Urinary bladder (tissue), 4 donors: ENCODE data around the gene GMDS. TPM values are rescaled to one million over a fixed set of nuclear protein-coding genes. Genes with fewer than 3 reads are reported as not detected.
A peak's percentile ranks its signal among the peaks of the same experiment; 100 is the strongest.

Experiments
- DNase-seq: peaks from one replicate; pipeline ENCODE4 v3.0.0-alpha.2; 2015; ENCODE audit errors: extremely low spot score
- H3K27ac ChIP-seq: one replicate; pipeline ENCODE4 v1.5.1; 2013; ENCODE audit warnings: low read depth, mild to moderate bottlenecking, moderate library complexity
- H3K36me3 ChIP-seq: one replicate; pipeline ENCODE4 v1.6.1; 2013; ENCODE audit warnings: mild to moderate bottlenecking, moderate library complexity; ENCODE audit not compliant: insufficient read depth
- H3K4me1 ChIP-seq: one replicate; pipeline ENCODE4 v1.6.1; 2013; ENCODE audit warnings: mild to moderate bottlenecking, moderate library complexity; ENCODE audit not compliant: insufficient read depth
- H3K4me3 ChIP-seq: one replicate; pipeline ENCODE4 v1.5.1; 2013; ENCODE audit warnings: low read depth, low read length
- WGBS: extraction: QIAGEN DNeasy Blood & Tissue Kit; methylation state at CpG from one replicate; pipeline ENCODE4 v1.1.7; 2013; 5-methylcytosine and 5-hydroxymethylcytosine counted together
- polyA plus RNA-seq: library from polyadenylated mRNA; stranded (reverse); fragments of 200-250 nt; gene quantifications from one replicate; pipeline ENCODE4 v1.2.3, GENCODE V29; 2013
- total RNA-seq: library from RNA; depleted of rRNA; stranded (reverse); fragments of >200 nt; gene quantifications from one replicate; pipeline ENCODE4 v1.2.3, GENCODE V29; 2014
- donor health status: healthy with polysubstance abuse.
- donor health status: healthy.

The GMDS gene
- total and polyA plus RNA-seq, 2 donors: 7.5 to 10.7 TPM

GRCh38 chr6:1729133-1729749, 516.2 kb downstream of the GMDS start:
- Histone ChIP-seq H3K4me1 (no peaks in the 10 kb centered on the region), H3K4me3 (no peak overlapping the region), H3K27ac (no peak overlapping the region), H3K36me3 (no peaks in the 10 kb centered on the region)
- 83% methylated on average over 7 of the region's 7 CpGs for WGBS
- peak; percentile 29 for DNase-seq

GRCh38 chr6:1726341-1726768, 519.0 kb downstream of the GMDS start:
- H3K4me3 ChIP-seq: no peak overlapping the region
- 88% methylated on average over 11 of the region's 11 CpGs for WGBS
- no peaks in the 10 kb centered on the region for H3K4me1 ChIP-seq
- no peak overlapping the region for H3K27ac ChIP-seq
- H3K36me3 ChIP-seq: no peaks in the 10 kb centered on the region
- no peak for DNase-seq

DNA sequence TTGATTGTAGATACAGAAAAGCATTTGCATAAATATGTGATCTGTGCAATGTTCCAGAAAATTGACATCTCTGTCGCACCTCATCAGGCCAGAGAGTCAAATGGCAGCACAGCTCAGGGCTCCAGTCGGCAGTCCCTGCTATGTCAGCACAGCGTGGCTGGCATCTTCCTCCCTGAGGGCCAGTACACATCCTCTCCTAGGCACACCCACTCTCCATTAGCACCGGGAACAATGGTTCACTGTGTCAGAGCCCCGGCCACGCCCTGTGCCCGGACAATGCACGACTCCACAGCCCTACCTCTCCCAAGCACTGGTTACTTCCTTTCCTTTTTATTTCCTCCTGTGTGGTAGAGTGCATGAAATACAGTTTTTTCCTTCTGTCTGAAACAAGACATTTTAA, 520.8 kb downstream of the GMDS start:
- Histone ChIP-seq H3K36me3 (no peaks in the 10 kb centered on the region), H3K27ac (no peak overlapping the region), H3K4me3 (no peak overlapping the region), H3K4me1 (no peaks in the 10 kb centered on the region)
- 78% methylated on average over 8 of the region's 8 CpGs for WGBS
- DNase-seq: no peak

DNA sequence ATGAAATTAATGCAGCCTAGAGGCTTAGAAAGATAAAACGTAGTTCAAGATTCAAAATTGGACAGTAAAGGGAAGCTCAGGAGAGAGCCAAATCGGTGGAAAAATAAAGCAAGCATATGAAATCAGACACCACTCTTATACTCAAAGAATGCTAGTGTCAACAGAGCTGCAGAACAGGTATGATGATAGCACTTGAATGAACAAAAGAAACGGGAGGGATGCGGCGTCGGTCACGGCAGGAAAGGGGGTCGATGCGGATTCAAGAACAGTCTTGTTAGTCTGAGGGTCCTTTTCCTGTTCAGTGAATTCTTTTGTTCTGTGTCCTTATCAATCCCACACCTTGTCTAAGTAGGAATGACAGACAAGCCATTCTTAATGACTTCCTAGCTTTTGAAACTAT, 521.3 kb downstream of the GMDS start:
- no peak overlapping the region for H3K4me3 ChIP-seq
- DNase-seq: no peak
- 80% methylated on average over 9 of the region's 9 CpGs for WGBS
- no peak overlapping the region for H3K27ac ChIP-seq
- H3K4me1 ChIP-seq: no peaks in the 10 kb centered on the region
- no peaks in the 10 kb centered on the region for H3K36me3 ChIP-seq

DNA sequence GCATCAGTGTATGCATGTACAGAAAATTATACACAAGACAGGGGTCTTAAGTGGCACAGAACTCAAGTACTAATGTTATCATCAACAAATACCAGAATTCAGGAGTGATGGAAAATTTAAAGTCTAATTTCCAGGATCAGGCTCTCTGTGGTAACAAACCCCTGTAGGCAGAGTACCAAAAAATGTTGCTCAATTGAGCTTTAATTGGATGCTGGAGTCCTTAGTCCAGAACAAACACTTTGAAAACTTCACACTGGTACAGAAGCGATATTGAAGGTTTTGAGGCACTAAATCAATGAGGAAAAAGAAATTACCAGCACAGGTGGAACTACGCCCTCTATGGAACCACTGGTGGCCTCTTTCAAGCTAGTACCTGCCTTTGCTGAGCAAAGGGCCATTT, 522.6 kb downstream of the GMDS start:
- DNase-seq: no peak
- 98% methylated on average over 2 of the region's 2 CpGs for WGBS
- H3K27ac ChIP-seq: no peak overlapping the region
- H3K36me3 ChIP-seq: no peaks in the 10 kb centered on the region
- H3K4me1 ChIP-seq: no peaks in the 10 kb centered on the region
- no peak overlapping the region for H3K4me3 ChIP-seq

DNA sequence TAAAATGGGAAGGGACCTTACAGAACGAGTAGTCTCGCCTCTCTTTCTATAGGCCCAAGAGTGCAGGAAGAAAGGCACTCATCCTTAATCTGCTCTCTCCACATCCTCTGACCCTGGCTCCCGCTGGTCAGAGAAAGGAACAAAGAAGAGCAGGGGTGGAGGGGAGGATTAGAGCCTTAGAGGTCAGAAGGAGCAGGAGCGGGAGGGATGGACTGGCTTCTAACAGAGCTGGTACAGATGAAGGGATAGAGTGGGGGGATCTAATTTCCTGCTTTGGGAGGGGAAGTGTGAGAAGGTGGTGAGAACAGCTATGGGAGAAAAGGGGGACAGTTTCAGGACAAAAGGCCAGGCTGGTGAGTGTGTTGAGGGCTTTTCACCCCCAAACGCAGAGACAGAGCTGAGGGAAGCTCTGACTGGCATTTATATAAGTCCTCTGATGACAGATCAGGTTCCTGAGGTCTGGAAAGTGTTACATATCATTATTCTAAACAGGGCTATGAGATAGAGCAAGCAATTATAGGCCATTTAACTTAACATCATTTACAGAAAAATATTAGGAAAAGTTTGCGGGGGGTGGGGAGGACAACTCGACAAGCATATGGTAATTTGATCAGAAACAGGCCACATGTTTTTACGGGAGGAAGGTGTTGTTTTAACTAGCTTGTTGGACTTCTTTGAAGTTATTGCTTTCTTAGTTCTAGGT, 524.6 kb downstream of the GMDS start:
- WGBS: 73% methylated on average over 8 of the region's 8 CpGs
- no peak overlapping the region for H3K27ac ChIP-seq
- no peaks in the 10 kb centered on the region for H3K4me1 ChIP-seq
- no peaks in the 10 kb centered on the region for H3K36me3 ChIP-seq
- no peak for DNase-seq
- H3K4me3 ChIP-seq: no peak overlapping the region

DNA sequence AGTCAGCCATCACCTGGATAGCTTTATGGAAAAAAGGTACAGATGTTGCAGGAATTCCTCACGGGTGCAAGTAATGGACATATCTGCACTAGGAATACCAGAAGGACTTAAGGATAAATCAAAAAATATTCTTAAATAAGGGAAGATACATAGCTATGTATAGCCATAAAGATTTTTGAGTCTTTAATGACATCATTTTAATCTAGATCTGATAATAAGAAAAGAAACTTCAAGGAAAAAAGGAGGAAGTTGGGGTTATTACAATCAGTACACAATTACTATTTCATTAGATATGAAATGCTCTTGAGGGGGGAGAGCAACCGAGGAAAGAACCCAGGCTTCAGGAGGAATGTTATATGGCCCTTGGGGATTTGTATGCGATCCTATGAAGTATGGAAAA, 525.5 kb downstream of the GMDS start:
- Histone ChIP-seq H3K4me1 (no peaks in the 10 kb centered on the region), H3K4me3 (no peak overlapping the region), H3K36me3 (no peaks in the 10 kb centered on the region), H3K27ac (no peak overlapping the region)
- DNase-seq: no peak
- 44% methylated on average over 3 of the region's 3 CpGs for WGBS

DNA sequence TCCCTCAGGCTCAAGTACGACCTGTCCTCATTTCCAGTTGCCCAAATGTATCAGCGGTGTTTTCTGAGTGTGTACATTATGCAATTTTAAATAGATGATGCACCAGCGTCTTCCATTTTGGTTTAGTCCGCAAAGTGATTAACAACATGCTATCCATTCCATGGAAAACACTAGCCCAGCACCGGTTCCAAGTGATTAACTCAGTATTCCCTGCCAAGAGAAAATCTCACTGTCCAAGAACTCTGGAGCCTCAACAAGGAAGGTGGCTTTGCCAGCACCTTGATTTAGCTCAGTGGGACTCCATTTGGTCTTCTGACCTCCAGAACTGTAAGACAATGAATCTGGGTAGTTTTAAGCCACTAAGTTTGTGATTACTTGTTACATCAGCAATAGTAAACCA, 528.5 kb downstream of the GMDS start:
- DNase-seq: no peak
- 85% methylated on average over 5 of the region's 5 CpGs for WGBS
- H3K4me3 ChIP-seq: no peak overlapping the region
- no peaks in the 10 kb centered on the region for H3K36me3 ChIP-seq
- H3K4me1 ChIP-seq: no peaks in the 10 kb centered on the region
- H3K27ac ChIP-seq: no peak overlapping the region

GRCh38 chr6:1716396-1716795, 529.0 kb downstream of the GMDS start:
- no peak overlapping the region for H3K27ac ChIP-seq
- no peaks in the 10 kb centered on the region for H3K36me3 ChIP-seq
- no peaks in the 10 kb centered on the region for H3K4me1 ChIP-seq
- WGBS: 91% methylated on average over 5 of the region's 5 CpGs
- no peak overlapping the region for H3K4me3 ChIP-seq
- DNase-seq: no peak

DNA sequence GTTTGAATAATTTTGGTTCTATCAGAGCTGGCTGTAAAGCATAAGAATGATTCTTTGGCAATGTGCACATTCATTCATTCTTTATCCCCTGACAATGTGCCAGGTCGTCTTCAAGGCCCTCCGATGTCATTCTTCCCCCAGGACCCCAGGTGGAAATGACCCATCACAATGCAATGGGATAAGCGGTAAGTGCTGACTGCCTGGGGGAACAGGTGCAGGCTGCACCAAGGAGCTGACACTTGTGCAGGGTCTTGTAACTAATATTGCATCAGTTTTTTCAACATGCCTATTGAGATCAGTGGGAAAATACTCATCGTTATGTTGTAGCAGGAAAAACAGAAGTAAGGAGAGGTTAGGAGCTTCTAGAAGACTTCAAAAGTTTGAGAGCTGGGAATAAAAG, 530.1 kb downstream of the GMDS start:
- 95% methylated on average over 4 of the region's 4 CpGs for WGBS
- H3K4me1 ChIP-seq: no peaks in the 10 kb centered on the region
- DNase-seq: no peak

GRCh38 chr6:1714654-1715053, 530.8 kb downstream of the GMDS start:
- WGBS: 93% methylated on average over 5 of the region's 5 CpGs
- no peak for DNase-seq
- Histone ChIP-seq H3K4me1 (no peaks in the 10 kb centered on the region), H3K27ac (no peak overlapping the region), H3K36me3 (no peaks in the 10 kb centered on the region), H3K4me3 (no peak overlapping the region)

More for the DNA sequence above, 530.1 kb downstream of the GMDS start:
- Histone ChIP-seq H3K27ac (no peak overlapping the region), H3K4me3 (no peak overlapping the region), H3K36me3 (no peaks in the 10 kb centered on the region)

DNA sequence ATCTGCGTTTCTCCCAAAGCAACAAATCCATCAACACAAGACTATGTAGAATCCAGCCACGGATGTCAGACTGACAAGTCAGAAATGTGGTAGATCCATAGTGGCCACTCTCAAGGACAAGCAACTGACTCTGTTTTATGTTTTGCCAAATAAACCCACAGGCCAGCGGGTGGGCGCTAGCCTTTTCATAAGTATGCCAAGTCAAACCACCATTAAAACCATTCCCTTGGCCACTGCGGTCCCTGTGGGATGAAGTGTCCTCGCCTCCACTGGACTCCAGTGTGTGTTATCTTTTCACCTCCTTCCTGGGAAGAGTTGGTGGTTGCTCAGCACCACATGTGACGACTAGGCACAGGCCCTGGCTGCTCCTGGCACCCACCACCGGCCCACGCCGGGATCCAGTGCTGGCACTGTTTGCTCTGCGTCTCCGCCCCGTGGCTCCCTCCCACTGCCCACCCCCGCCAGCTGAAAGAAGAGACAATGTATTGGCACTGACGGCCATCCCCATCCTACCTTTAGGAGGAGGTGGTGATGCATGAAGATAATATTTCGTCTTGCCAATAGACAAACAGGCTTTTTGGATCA, 532.3 kb downstream of the GMDS start:
- Histone ChIP-seq H3K36me3 (no peaks in the 10 kb centered on the region), H3K4me1 (no peaks in the 10 kb centered on the region), H3K27ac (no peak overlapping the region), H3K4me3 (no peak overlapping the region)
- no peak for DNase-seq
- 94% methylated on average over 16 of the region's 16 CpGs for WGBS

GRCh38 chr6:1712451-1712850, 533.0 kb downstream of the GMDS start:
- WGBS: 79% methylated on average over 3 of the region's 3 CpGs
- DNase-seq: no peak
- no peaks in the 10 kb centered on the region for H3K36me3 ChIP-seq

DNA sequence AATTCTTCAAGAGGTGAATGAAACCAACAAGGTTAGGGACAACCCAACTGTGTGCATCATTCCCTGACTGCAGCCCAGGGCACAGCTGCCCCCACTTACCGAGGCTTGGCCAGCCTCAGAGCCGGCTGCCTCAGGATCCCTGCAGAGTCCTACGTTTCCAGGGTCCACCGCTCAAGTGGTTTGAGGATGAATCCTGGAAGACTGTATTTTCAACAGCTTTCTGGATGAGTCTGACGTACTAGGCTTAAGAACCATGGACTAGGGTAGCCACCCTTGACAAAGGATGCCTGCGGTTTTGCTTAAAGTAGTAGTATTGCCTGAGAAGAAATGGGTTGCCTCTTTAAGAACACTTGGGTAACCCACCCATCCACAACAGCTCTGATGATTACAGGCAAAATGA, 534.3 kb downstream of the GMDS start:
- Histone ChIP-seq H3K36me3 (no peaks in the 10 kb centered on the region), H3K4me3 (no peak overlapping the region), H3K4me1 (no peaks in the 10 kb centered on the region), H3K27ac (no peak overlapping the region)
- DNase-seq: no peak
- 94% methylated on average over 6 of the region's 6 CpGs for WGBS

More at GRCh38 chr6:1712451-1712850, 533.0 kb downstream of the GMDS start:
- H3K4me1 ChIP-seq: no peaks in the 10 kb centered on the region
- H3K4me3 ChIP-seq: no peak overlapping the region
- no peak overlapping the region for H3K27ac ChIP-seq
